NCI-H345 treated with DMSO at 0.1 percent for 48 hours (cell line): ENCODE results near the gene HPS5.
"Not testable (repeated sequence)": the region's sequence is repeated elsewhere in the genome, so short reads cannot be mapped to it uniquely, and the experiment has no call there.

ENCODE experiments used
- DNase-seq: peaks from one replicate; lab custom pipeline; 2025; ENCODE audit not compliant: unreplicated experiment; lab: John Stamatoyannopoulos, UW

The HPS5 gene

DNA sequence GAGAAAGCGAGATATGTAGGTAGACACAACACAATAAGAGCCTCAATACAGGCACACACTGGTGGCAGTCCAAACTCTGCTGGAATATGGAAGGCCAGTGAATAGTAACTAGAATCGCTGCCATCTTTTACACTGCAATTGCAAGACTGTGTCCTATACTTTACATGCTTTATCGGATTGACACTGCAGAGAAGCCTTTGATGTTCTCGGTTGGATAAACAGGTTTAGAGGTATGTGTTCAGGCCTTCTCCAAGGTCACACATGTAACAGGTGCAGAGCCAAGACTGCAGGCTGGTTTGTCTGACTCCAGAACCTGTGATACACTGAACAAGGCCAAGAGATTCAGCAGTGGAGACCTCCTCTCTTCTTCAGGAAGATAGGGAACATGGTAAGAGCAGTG is 50.7 kb downstream of the HPS5 start:
- DNase-seq: no peak

DNA sequence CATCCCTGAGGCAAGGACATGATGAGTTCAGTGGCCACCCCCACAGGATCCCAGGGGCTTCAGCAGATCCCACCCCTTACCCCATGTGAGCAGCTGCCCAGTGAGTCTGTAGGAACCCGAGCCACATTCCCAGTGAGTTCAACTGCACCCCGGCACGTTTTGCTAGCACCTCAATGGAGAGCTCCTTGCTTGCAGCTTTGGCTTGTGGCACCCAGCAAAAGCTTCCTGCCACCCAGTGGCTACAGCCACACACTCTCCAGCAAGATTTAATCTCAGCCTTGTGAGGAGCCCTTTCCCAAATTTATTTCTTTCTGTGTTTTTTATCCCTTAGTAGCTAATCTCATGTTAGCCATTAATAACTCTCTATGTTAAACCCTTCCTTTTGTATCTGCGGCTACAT is 51.8 kb downstream of the HPS5 start:
- DNase-seq: no peak

DNA sequence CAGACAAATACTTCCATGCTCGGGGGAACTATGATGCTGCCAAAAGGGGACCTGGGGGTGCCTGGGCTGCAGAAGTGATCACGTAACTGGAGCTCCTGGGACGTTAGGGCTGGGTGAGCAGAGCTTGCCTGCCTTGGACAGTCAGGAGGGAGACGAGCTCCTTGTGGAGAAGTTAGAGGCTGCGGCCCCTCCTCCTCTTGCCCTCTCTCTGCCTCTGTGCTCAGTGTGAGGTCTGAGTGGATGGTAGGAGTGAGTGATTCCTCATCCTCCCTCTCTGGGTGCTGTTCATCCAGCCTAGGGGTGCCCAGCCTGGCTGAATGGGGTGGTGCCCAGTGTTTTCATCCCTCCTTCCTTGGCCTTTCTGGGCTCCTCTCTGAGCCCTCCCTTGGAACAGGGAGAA is 52.7 kb downstream of the HPS5 start:
- DNase-seq: not testable (repeated sequence)

DNA sequence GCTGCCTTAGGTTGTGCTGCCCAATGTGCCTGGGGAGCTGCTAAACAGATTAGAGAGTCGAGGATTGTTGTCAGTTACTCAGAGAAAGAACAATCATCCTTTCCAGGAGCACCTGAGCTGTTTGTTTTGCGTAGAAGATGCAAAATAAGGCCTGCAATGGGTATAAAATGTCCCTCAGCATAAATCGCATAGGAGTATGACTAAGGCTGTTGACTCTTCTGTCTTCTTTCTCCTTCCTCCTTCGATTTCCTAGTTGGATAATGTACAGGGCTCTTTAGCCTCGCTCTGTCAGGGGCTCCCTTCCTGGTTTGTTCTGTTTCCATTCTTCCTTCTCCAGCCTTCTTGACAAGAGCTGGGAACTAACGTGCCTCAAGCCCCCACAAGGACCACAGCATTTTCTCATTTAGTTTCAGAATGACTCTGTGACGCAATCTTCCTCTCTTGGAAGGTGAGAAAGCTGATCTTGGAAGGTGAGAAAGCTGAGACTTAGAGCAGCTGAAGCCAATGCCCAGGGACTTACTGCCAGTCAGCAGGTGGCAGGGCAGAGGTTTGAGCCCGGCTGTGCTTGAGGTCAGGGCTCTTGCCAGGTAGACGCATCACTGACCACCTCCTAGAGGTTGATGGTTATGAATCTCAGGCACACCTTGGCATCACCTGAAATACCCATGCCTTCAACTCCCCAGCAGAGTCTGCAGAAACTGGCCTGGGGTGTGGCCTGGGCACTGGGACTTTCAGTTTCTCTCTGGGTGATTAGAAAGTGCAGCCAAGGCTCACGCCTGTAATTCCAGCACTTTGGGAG is 54.4 kb downstream of the HPS5 start:
- not testable (repeated sequence) for DNase-seq

DNA sequence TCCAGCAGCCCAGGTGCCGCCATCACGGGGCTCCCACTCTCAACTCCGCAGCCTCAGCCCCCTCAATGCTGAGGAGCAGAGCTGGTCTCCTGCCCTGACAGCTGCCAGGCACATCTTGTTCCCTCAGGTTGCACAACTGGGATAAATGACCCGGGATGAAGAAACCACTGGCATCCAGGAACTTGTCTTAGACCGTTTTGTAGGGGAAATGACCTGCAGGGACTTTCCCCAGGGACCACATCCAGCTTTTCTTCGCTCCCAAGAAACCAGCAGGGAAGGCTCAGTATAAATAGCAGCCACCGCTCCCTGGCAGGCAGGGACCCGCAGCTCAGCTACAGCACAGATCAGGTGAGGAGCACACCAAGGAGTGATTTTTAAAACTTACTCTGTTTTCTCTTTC is 56.0 kb downstream of the HPS5 start, which contains the start of gene SAA1:
SAA1 (plus strand) TSS at position 316 of the 400 bp plus-strand sequence. CDS start 624 bp downstream, outside the sequence.
- no peak for DNase-seq

DNA sequence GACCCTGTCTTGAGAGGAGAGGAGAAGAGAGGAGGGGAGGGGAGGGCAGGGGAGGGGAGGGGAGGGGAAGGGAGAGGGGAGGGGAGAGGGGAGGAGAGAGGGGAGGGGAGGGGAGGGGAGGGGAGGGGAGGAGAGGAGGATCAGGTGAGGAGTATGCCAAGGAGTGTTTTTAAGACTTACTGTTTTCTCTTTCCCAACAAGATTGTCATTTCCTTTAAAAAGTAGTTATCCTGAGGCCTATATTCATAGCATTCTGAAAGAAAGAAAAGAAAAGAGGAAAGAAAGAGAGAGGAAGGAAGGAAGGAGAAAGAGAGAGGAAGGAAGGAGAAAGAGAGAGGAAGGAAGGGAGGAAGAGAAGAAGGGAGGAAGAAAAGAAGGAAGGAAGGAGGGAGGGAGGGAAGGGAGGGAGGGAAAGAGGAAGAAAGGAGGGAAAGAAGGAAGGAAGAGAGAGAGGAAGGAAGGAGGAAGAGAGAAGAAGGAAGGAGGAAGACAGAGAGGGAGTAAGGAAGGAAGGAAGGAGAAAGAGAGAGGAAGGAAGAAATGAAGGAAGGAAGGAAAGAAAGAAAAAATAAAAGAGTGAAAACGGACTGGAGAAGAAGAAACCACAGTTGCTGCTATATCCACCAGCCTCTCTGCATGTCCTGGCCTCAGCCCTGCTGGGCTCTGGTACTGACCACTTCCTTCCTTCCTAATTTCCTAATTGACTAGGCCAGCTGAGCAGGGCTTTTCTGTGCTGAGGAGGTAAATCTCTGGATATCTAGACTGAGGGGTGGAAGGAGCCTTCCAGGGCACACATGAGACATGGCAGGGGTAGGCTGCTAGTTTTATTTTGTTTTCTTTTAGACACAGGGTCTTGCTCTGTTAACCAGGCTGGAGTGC is 57.0 kb downstream of the HPS5 start:
- no peak for DNase-seq

DNA sequence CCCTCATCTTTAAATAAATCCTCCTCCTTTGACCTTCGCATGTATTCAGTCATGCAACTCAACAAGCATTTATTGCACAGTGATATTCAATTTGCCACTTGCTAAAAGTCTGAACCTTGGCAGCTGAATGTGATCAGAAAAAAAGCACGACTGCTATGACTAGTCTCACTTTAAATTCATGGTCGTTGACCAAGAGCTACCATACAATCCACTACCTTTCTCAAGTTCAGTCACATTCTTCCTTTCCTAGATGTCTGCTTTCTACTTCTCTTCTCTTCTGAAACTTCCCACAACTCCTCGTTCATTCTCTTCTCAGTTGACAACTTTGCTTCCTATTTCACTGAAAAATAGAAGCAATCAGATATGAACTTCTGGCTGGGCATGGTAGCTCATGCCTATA is 57.9 kb downstream of the HPS5 start:
- DNase-seq: no peak

DNA sequence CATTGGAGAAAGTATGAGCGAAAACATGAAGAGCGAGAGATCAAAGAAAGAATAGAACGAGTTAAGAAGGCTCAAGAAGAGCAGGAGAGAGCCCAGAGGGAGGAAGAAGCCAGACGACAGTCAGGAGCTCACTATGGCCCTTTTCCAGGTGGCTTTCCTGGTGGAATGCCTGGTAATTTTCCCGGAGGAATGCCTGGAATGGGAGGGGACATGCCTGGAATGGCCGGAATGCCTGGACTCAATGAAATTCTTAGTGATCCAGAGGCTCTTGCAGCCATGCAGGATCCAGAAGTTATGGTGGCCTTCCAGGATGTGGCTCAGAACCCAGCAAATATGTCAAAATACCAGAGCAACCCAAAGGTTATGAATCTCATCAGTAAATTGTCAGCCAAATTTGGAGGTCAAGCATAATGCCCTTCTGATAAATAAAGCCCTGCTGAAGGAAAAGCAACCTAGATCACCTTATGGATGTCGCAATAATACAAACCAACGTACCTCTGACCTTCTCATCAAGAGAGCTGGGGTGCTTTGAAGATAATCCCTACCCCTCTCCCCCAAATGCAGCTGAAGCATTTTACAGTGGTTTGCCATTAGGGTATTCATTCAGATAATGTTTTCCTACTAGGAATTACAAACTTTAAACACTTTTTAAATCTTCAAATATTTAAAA is 59.1 kb downstream of the HPS5 start:
- DNase-seq: not testable (repeated sequence)

DNA sequence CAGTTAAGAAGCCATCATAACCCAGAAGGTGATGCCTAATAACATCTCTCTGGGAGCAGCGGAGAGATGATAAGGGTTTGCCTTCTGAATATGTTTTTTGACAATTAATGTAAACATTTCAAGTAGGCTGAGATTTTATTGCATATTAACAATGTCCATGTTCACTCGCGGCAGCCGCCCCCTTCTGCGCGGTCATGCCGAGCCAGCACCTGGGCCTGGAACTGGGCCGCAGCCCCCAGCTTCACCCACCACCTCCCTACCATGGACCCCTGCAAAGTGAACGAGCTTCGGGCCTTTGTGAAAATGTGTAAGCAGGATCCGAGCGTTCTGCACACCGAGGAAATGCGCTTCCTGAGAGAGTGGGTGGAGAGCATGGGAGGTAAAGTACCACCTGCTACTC is 60.2 kb downstream of the HPS5 start:
- no peak for DNase-seq

DNA sequence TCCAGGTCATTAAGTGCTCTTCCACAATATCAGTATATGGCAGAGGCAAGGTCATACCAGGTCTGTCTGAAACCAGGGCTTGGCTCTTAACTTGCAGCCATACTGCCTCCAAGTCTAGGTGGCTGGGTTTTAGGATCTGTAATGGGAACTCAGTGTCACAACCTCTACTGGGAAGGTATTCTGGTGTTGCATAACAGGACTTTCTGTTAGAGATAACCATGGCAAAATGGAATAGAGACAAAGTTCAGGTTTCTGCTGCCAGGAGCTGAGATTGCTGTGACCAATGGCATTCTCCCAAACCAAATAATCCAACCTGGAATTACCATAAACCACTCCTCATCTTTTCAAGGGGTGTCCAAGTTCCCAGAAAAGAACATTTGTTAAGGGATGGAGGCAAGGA is 62.7 kb downstream of the HPS5 start:
- DNase-seq: no peak

DNA sequence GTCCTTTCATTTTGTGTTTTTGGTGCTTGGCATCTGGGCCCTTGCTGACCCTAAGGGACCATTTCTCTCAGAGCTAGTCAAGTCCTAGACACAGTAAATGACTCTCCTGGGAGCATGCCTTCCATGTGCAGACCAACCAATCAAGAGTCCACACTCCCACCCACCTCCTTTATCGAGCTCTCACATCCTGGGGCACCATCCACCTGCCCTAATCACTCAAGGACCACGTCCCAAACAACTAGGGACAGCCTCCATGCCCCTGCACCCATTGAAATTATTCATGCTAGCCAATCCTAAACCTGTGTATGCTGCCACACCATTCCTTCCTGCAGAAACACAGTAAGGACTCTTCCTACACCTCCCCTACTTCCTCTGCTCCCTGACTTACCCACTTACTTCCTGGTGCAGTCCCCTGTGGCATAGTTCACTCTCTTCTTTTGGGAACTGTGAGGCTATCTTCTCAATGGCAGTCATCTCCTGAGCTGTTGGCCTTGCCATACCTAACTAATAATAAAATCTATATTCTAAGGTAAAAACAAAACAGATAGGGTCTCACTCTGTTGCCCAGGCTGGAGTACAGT is 67.1 kb downstream of the HPS5 start:
- no peak for DNase-seq

DNA sequence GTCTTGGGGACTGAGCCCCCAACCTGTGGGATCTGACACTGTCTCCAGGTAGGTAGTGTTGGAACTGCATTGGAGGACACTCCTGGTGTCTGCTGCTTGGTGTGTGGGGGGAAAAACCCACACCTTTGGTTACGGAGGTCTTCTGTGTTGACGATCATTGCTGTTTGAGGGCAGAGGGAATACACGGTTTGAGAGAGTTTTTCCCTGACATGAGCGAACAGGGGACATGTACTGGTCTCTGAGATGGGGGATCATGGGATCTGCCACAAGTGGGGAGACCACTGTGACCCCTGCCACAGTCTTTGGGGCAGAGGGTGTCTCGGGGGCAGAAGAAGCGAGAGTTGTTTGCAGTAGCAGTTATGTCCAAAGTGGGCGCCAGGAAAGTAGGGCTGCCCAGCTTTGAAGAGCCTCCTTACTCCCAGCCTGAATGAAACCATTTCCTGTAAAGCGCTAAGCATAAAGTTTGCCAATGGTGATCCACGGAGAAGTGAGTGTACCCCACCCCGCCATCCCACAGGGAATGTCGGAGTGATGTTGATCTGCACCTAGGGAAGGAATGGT is 68.1 kb downstream of the HPS5 start:
- DNase-seq: no peak

DNA sequence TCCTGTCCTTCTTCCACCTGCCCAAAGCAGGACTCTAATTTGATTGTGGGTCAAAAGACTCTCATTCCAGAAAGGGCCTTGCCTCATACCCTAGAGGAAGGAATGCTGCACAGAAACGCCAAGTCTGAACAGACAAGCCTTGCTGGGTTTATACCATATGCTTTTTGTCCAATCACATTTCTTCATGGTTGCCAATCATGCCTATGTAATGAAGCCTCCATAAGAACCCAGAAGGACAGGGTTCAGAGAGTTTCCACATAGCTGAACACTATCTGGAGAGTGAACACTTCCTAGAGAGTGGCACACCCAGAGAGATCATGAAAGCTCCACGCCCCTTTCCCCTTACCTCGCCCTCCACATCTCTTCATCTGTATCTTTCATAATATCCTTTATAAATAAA is 68.7 kb downstream of the HPS5 start:
- DNase-seq: no peak

DNA sequence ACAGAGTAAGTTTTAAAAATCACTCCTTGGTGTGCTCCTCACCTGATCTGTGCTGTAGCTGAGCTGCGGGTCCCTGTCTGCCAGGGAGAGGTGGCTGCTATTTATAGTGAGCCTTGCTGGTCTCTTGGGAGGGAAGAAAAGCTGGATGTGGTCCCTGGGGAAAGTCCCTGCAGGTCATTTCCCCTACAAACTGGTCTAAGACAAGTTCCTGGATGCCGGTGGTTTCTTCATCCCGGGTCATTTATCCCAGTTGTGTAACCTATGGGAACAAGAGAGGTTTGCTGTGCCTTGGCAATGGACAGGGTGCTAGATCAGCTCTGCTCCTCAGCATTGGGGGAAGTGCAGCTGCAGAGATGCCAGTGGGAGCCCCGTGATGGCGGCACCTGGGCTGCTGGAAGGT is 73.4 kb downstream of the HPS5 start, which contains the start of gene SAA2:
SAA2 (minus strand) TSS at position 108 of the 400 bp plus-strand sequence. CDS start 657 bp downstream, outside the sequence.
- DNase-seq: no peak

DNA sequence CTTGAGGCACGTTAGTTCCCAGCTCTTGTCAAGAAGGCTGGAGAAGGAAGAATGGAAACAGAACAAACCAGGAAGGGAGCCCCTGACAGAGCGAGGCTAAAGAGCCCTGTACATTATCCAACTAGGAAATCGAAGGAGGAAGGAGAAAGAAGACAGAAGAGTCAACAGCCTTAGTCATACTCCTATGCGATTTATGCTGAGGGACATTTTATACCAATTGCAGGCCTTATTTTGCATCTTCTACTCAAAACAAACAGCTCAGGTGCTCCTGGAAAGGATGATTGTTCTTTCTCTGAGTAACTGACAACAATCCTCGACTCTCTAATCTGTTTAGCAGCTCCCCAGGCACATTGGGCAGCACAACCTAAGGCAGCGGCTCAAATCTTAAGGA is 74.8 kb downstream of the HPS5 start:
- DNase-seq: not testable (repeated sequence)

DNA sequence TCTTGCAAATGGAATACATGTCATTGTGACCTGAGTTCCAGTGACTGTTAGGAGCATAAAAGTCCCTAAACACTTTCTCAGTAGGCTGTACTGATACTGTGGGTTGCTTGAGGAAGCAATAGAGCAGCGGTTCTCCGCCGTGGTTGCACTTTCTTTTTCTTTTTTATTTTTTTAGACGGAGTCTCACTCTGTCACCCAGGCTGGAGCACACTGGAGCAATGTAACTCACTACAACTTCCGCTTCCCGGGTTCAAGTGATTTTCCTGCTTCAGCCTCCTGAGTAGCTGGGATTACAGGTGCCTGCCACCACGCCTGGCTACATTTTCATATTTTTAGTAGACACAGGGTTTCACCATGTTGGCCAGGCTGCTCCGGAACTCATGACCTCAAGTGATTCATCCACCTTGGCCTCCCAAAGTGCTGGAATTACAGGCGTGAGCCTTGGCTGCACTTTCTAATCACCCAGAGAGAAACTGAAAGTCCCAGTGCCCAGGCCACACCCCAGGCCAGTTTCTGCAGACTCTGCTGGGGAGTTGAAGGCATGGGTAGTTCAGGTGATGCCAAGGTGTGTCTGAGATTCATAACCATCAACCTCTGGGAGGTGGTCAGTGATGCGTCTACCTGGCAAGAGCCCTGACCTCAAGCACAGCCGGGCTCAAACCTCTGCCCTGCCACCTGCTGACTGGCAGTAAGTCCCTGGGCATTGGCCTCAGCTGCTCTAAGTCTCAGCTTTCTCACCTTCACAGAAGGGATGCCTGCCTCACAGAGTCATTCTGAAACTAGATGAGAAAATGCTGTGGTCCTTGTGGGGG is 75.4 kb downstream of the HPS5 start:
- DNase-seq: not testable (repeated sequence)

DNA sequence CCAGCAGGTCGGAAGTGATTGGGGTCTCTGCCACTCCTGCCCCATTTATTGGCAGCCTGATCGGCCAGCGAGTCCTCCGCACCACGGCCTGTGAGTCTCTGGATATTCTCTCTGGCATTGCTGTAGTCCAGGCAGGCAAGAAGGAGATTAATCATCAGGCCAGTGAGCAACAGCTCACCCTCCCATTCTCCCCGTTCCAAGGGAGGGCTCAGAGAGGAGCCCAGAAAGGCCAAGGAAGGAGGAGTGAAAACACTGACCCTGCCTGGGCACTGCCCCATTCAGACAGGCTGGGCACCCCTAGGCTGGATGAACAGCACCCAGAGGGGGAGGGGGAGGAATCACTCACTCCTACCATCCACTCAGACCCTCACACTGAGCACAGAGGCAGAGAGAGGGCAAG is 76.5 kb downstream of the HPS5 start:
- no peak for DNase-seq

DNA sequence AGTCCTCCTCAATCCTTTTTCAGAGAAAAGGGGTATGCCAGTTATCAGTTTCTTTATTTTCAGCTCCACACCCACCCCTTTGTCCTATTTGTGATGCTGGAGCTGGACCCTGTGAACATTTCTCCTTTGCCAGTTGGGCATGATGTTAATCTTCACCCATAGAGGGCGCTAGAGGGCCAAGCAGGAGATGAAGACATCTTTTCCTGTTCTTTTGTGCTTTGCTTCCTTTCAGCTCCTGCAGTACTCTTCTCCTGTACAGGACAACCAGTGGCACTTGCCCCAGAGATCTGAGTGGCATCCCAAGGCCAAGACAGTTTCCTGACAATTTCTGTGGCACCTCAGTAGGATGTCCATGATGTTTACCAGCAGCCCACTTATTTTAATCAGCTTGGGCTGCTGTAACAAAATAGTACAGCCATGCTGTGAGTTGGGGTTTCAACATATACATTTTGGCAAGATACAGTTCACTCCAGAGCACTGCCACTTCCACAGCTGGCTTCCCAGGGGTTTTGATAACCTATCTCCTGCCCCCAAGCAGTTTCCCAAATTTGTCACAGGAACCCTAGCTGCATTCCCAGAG is 78.1 kb downstream of the HPS5 start:
- no peak for DNase-seq

DNA sequence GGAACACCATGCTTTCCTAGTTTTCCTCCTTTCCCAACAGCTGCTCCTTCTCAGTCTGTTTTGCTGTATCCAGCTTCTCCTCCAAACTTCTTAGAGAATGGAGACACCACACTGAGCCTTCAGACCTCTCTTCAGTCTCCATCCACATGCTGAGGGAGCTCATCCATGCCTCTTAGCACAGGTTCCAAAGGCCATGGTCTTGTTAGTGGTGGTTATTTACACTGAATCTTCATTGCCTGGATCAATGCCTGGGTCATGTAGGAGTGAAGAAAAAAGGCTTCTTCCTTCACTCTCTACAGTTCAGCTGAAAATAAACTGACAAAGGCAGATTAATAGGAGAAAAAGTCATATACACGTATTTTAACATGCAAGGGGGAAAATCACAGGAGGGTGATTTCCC is 82.3 kb downstream of the HPS5 start:
- no peak for DNase-seq
